Measurements from ENCODE around the gene C2CD2. TPM values are rescaled to one million over a fixed set of nuclear protein-coding genes. Genes with fewer than 3 reads are reported as not detected.
A peak's percentile ranks its signal among the peaks of the same experiment; 100 is the strongest.

Gene C2CD2
- total and polyA plus RNA-seq, 10 of the 15 experiments (the other 5 are each of a cell fraction or from before 2014, with no cell fraction given), result 2.2 to 30.9 (median 9.9) TPM

DNA sequence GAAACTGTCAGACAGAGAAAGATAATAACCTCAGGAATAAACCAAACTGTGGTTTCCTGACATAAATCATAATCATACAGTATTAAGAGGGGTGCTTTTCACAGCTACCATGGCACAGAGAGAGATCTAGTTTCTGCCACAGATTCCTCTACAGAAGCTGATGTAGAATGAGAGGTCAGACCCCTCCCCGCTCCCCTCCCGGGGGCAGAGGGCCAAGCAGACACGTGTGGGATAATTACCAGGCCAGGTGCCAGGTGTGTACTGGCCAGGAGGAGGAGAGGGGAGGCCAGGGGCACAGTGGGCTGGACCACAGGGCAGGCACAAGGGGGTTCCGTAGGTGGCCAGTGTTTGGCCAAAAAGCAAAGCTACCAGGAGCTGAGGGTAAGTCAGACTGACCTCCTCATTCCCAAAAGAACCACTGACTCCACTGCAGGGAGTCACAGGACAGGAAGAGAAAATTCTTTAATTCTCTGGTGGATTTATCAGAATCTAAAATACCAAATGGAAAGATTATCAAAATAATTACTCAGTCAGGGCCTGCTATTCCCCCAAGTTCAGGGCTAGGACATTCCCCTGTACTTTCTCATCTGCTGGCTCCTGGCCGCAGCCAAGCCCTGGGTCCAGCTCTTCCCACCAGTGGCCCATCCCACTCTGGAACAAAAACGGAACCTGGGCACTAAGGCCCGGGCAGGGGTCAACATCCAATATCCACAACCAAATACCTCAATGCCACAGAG is 30.0 kb downstream of the C2CD2 start (continued):
- TF ChIP-seq EP300 (IDR thresholded peaks at IDR 0.05; ENCODE audit: borderline replicate concordance in 1 of 2, control insufficient read depth in 1 of 2, low read depth in 2 of 2, low read length in 2 of 2) (no peak), ZNF687 (IDR thresholded peaks at IDR 0.05) (no peak), RUNX3 (IDR thresholded peaks at IDR 0.05; ENCODE audit: low read length) (peak; percentile 54; the same call in 1 of the 2 replicates), BACH1 (IDR thresholded peaks at IDR 0.05; ENCODE audit: borderline replicate concordance) (no peak), HCFC1 (IDR thresholded peaks at IDR 0.05; ENCODE audit: low read length) (no peak)

DNA sequence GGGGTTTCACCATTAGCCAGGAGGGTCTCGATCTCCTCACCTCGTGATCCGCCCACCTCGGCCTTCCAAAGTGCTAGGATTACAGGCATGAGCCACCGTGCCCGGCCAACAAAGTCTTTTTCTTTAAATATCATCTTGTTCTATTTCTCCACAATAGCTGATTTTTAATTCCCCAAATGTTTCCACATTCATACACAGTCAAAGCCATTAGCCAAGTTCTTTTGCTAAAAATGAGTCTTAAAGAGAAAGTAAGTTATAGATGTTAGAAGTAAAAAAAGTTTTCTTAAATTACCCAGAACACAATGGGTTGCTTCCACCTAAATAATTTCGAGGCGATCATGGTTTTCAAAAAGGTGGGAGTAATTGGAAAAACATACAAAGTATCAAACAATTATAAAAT is 30.6 kb downstream of the C2CD2 start:
- TF ChIP-seq STAT1 (conservative IDR thresholded peaks at IDR 0.05), result no peak
- TF ChIP-seq ZSCAN29 (IDR thresholded peaks at IDR 0.05), result no peak
- TF ChIP-seq USF2 (IDR thresholded peaks at IDR 0.05; ENCODE audit: borderline replicate concordance, low read depth, low read length), result no peak
- no peak for TF ChIP-seq RCOR1 (conservative IDR thresholded peaks at IDR 0.05; ENCODE audit: low read depth, low read length)
- TF ChIP-seq NBN (IDR thresholded peaks at IDR 0.05), result no peak
- peak overlapping the region; percentile 81; the same call in 1 of the 2 replicates for H3K4me3 ChIP-seq
- H3K4me1 ChIP-seq (ENCODE audit: control insufficient read depth, insufficient read depth, low read length), result peaks cover 53% of the 10 kb centered on the region
- ChIA-PET CTCF (interaction anchor here (0.8 to 4.9 kb wide), 7 partner anchors 30 to 194 kb away, joined by 3 to 15 read pairs (median 4); no protein-coding TSS in a partner anchor), RAD21 (ENCODE audit: unreplicated experiment) (interaction anchor here (0.9 to 2.4 kb wide), 9 partner anchors 10 to 185 kb away, joined by 3 to 8 read pairs (median 4); no protein-coding TSS in a partner anchor), POLR2A (interaction anchor here (0.7 to 5.5 kb wide), 5 partner anchors 29 to 140 kb away, joined by 3 to 28 read pairs (median 3); partner anchors contain the start of genes PRDM15 and ZBTB21), SMC1A (ENCODE audit: uncharacterized antibody, unreplicated experiment) (interaction anchor here (0.7 to 5.3 kb wide), 10 partner anchors 10 to 140 kb away, joined by 3 to 51 read pairs (median 6); partner anchors contain the start of gene PRDM15)
- ATAC-seq, result no peak
- H2AFZ ChIP-seq (ENCODE audit: control insufficient read depth, low read depth, low read length), result no peak overlapping the region
- WGBS (ENCODE audit: insufficient coverage, insufficient replicate concordance, low lambda C conversion rate, missing lambda C conversion rate), result 99% methylated on average over 8 of the region's 8 CpGs
- intact Hi-C loops (cut with micrococcal nuclease; ENCODE audit: unreplicated experiment), result loop anchor here (5.0 to 10.0 kb wide), 2 partner anchors 36 to 192 kb away; no protein-coding TSS in a partner anchor
- no peak overlapping the region; the same call in 1 of the 2 replicates for H3K4me2 ChIP-seq (ENCODE audit: control insufficient read depth, insufficient read depth)
- H3K9me3 ChIP-seq (replicated peaks; ENCODE audit: control insufficient read depth, insufficient read depth, low read length), result no peaks in the 10 kb centered on the region
- FAIRE-seq, result no peak
- in situ Hi-C loops (cut with MboI), result no loop called here
- H3K9ac ChIP-seq (ENCODE audit: control insufficient read depth, insufficient read depth, low read length), result no peak overlapping the region
- H3K36me3 ChIP-seq (ENCODE audit: control insufficient read depth in 2 of 2, insufficient read depth in 2 of 2, low read length in 1 of 2), result peaks cover 0 to 5% of the 10 kb centered on the region in 2 experiments; a peak in 3 of 4 replicates
- no peaks in the 10 kb centered on the region for H4K20me1 ChIP-seq (ENCODE audit: control insufficient read depth, insufficient read depth)
- no TSS peak for BruUV-seq (replicated peaks)
- DNase-seq (ENCODE audit: low read depth, low spot score), result no peak
- no peaks in the 10 kb centered on the region for H3K27me3 ChIP-seq (replicated peaks in 1 of 2; ENCODE audit: control insufficient read depth in 2 of 2, insufficient read depth in 2 of 2, low read length in 1 of 2)
- H3K27ac ChIP-seq (ENCODE audit: control insufficient read depth, insufficient read depth), result no peak overlapping the region; the same call in 1 of the 2 replicates
- H3K79me2 ChIP-seq (ENCODE audit: control insufficient read depth, insufficient read depth, low read length), result peaks cover 45% of the 10 kb centered on the region

All from GM12878 (cell line).